ENCODE measurements around the gene SNAPC1. TPM values are rescaled to one million over a fixed set of nuclear protein-coding genes. Genes with fewer than 3 reads are reported as not detected.

SNAPC1 gene
- polyA plus RNA-seq, 3 donors: 2.1 to 3.2 (median 2.9) TPM

- Mint-ChIP-seq H3K9me3 (peaks cover 0 to 3% (median 0%) of the 10 kb centered on the region in 7 donors), H3K27ac (no peak overlapping the region), H3K27me3 (ENCODE audit: low read depth in 3 of 3) (peaks cover 2 to 5% (median 4%) of the 10 kb centered on the region in 3 donors), H3K4me3 (no peak overlapping the region), H3K4me1 (peaks cover 21% of the 10 kb centered on the region), H3K36me3 (no peaks in the 10 kb centered on the region)
- no peak overlapping the region for H3K4me2 ChIP-seq (replicated peaks; ENCODE audit: extremely low read depth, low read length, poor library complexity, severe bottlenecking)
- no peak for TF ChIP-seq CTCF (IDR thresholded peaks at IDR 0.05)
- no peak for DNase-seq
- no peak overlapping the region for H3K9ac ChIP-seq (ENCODE audit: insufficient read depth, low read length, poor library complexity, severe bottlenecking)
- no peak overlapping the region for H3K27ac ChIP-seq (ENCODE audit: low read depth in 1 of 2, low read length in 2 of 2)
- no peaks in the 10 kb centered on the region for H3K9me3 ChIP-seq (replicated peaks in 1 of 2; ENCODE audit: control insufficient read depth in 1 of 2, insufficient read depth in 1 of 2, low read length in 2 of 2)
- H3K27me3 ChIP-seq (ENCODE audit: control insufficient read depth in 2 of 2, insufficient read depth in 2 of 2, low read length in 2 of 2): no peaks in the 10 kb centered on the region
- no peaks in the 10 kb centered on the region for H3K36me3 ChIP-seq (replicated peaks in 1 of 2; ENCODE audit: control insufficient read depth in 1 of 2, insufficient read depth in 2 of 2, low read length in 2 of 2)
- WGBS (ENCODE audit: insufficient coverage): no CpG with 5 or more reads among the region's 2 CpGs
- H2AFZ ChIP-seq (ENCODE audit: insufficient read depth, low read depth, low read length, poor library complexity, severe bottlenecking): no peak overlapping the region
- H4K20me1 ChIP-seq (ENCODE audit: insufficient read depth, low read length): no peaks in the 10 kb centered on the region
- no peak overlapping the region for H3K4me3 ChIP-seq (replicated peaks in 1 of 3; ENCODE audit: low read depth in 2 of 3, low read length in 3 of 3)
- H3K79me2 ChIP-seq (ENCODE audit: insufficient read depth, low read length): no peaks in the 10 kb centered on the region
- intact Hi-C loops (cut with micrococcal nuclease): no loop called here
- peaks cover 20 to 23% of the 10 kb centered on the region in 2 donors for H3K4me1 ChIP-seq (ENCODE audit: control insufficient read depth in 1 of 2, insufficient read depth in 2 of 2, low read length in 2 of 2)
Observed at GRCh38 chr14:61756135-61756534, 6.1 kb upstream of the SNAPC1 start.

- H3K4me2 ChIP-seq (replicated peaks; ENCODE audit: extremely low read depth, low read length, poor library complexity, severe bottlenecking): no peak overlapping the region
- intact Hi-C loops (cut with micrococcal nuclease): no loop called here
- Mint-ChIP-seq H3K4me1 (peaks cover 20% of the 10 kb centered on the region), H3K4me3 (no peak overlapping the region), H3K27me3 (ENCODE audit: low read depth in 3 of 3) (peaks cover 2 to 5% (median 4%) of the 10 kb centered on the region in 3 donors), H3K27ac (no peak overlapping the region), H3K36me3 (peaks cover 0 to 3% of the 10 kb centered on the region in 2 donors), H3K9me3 (peaks cover 0 to 3% (median 0%) of the 10 kb centered on the region in 7 donors)
- no peak overlapping the region for H2AFZ ChIP-seq (ENCODE audit: insufficient read depth, low read depth, low read length, poor library complexity, severe bottlenecking)
- no peak for DNase-seq
- no peaks in the 10 kb centered on the region for H3K36me3 ChIP-seq (replicated peaks in 1 of 2; ENCODE audit: control insufficient read depth in 1 of 2, insufficient read depth in 2 of 2, low read length in 2 of 2)
- 97% methylated on average over 5 of the region's 7 CpGs for WGBS (ENCODE audit: insufficient coverage)
- no peaks in the 10 kb centered on the region for H3K9me3 ChIP-seq (replicated peaks in 1 of 2; ENCODE audit: control insufficient read depth in 1 of 2, insufficient read depth in 1 of 2, low read length in 2 of 2)
- no peaks in the 10 kb centered on the region for H4K20me1 ChIP-seq (ENCODE audit: insufficient read depth, low read length)
- no peaks in the 10 kb centered on the region for H3K27me3 ChIP-seq (ENCODE audit: control insufficient read depth in 2 of 2, insufficient read depth in 2 of 2, low read length in 2 of 2)
- TF ChIP-seq CTCF (IDR thresholded peaks at IDR 0.05): no peak
- no peak overlapping the region for H3K9ac ChIP-seq (ENCODE audit: insufficient read depth, low read length, poor library complexity, severe bottlenecking)
- no peak overlapping the region for H3K4me3 ChIP-seq (replicated peaks in 1 of 3; ENCODE audit: low read depth in 2 of 3, low read length in 3 of 3)
- H3K27ac ChIP-seq (ENCODE audit: low read depth in 1 of 2, low read length in 2 of 2): no peak overlapping the region
- peaks cover 25% of the 10 kb centered on the region for H3K79me2 ChIP-seq (ENCODE audit: insufficient read depth, low read length)
- peaks cover 15 to 22% of the 10 kb centered on the region in 2 donors for H3K4me1 ChIP-seq (ENCODE audit: control insufficient read depth in 1 of 2, insufficient read depth in 2 of 2, low read length in 2 of 2)
Observed at GRCh38 chr14:61759878-61760277, 2.3 kb upstream of the SNAPC1 start.

All from CD14-positive monocyte (primary cell).